ENCODE measurements around the gene MRPL18.
"Not testable (repeated sequence)": the region's sequence is repeated elsewhere in the genome, so short reads cannot be mapped to it uniquely, and the experiment has no call there.

The MRPL18 gene

GRCh38 chr6:159790149-159790955 lies at the start of gene MRPL18:
MRPL18 (plus strand) TSS chr6:159790467; CDS start chr6:159790588, 121 bp downstream.
- peak; percentile 91 to 96 for DNase-seq

DNA sequence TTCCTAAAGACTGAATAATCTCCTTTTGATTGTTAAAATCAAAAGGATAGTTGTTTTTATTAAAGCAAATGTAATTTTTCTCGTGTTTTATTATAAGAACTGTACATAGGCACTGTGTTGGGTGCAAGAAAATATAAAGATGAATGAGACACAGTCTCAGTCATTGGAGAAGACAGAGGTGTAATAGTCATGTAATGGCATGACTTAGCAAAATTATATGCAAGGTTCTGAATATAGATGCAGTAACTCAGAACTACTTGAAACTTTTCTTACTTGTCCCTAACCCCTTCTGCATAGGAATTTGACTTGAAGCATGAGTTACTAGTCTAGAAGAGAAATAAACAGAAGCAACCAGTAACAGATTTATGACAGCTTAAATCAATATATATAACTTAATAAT lies 48.1 kb upstream of the MRPL18 start:
- DNase-seq, result no peak

DNA sequence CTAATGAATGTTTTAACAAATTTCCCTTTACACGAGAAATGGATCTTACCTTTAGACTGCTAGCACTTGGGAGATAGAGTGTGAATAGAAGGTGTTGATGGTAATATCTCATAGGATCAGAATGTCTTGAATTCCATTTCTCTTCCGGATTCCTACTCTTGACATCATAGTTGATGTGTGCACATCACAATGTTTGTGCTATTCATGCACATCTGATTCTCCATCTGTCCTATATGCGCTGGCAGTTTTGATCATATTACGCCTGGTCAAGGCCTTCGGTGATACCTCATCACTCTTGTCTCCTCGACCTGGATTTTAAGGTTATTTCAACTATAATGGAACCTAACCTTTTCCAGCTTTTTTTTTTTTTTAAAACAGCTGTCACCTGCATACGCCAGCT lies 45.2 kb upstream of the MRPL18 start:
- no peak for DNase-seq

DNA sequence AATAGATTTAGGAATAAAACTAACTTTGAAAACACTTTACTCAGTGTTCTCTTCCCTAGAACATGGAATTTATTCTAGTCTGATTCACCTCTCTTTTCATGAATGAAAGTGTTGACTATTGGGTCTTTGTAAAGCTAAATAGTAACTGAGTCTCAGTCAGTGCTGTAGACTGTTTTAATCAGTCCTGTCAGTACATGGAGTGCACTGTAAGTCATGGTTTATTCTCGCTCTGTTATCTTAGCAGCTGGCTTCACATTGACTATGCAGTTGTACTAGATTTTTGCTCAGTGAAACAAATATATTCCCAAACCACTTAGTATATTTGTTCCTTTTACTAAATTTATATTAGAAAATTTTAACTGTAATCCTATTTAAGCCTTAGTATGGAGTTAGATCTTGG lies 43.5 kb upstream of the MRPL18 start:
- DNase-seq, result no peak

DNA sequence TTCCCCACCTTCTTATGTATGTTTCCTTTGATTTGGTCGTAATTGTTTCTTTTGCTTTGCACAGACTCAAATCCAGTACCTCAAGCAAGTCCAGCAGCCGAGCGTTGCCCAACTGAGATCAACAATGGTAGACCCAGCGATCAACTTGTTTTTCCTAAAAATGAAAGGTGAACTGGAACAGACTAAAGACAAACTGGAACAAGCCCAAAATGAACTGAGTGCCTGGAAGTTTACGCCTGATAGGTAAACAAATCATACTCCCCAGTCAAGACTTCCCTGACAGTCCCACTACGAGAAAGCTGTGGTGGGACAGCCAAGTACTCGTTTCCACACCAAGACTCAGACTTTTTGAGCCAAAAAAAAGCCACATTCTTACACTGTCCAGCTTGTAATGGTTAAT lies 42.1 kb upstream of the MRPL18 start:
- not testable (repeated sequence) for DNase-seq

GRCh38 chr6:159751448-159751847 lies 38.8 kb upstream of the MRPL18 start:
- no peak for DNase-seq

DNA sequence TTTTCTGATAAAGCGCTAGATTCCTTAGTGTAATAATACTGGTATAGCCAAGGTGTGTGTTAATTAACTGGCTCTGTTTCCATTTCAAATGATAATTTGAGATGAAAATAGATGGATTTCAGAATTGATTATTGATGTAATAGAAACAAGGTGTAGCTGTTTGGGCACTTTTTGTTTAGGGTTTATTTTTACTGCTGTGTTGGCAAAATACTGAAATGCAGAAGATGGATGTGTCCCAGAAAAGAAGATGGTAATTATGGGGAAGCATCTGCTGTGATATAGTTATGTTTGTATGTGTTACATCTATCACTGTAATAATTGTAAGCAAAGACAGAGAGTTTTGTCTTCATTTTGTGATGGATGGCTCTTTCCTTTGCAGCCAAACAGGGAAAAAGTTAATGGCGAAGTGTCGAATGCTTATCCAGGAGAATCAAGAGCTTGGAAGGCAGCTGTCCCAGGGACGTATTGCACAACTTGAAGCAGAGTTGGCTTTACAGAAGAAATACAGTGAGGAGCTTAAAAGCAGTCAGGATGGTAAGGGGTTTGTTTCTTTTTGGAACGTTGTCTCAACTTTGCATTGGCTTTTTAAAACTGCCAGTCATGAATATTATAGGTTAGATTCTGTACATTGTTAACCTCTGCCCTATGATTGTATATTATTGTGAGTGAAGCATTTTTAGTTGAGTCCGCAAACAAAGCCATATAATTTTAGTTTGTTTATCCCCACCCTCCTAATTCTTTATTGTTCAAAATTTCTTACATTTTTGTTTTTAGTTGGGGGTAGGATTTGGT lies 37.0 kb upstream of the MRPL18 start:
- no peak for DNase-seq

- no peak for DNase-seq
These were observed 35.9 kb upstream of the MRPL18 start for GRCh38 chr6:159754401-159754800.

- no peak for DNase-seq
These were observed 35.0 kb upstream of the MRPL18 start for GRCh38 chr6:159754959-159755914.

DNA sequence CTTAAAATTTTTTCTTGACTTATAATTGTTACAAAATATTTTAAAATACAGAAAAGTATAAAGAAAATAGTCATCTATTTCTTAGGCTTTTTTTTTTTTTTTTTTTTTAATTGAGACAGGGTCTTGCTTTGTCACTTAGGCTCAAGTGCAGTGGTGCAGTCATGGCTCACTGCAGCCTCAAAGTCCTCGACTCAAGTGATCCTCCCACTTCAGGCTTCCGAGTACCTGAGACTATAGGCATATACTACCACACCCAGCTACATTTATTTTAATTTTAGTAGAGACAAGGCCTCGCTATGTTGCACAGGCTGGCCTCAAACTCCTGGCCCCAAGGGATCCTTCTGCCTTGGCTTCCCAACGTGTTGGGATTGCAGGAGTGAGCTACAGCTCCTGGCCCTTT lies 33.8 kb upstream of the MRPL18 start:
- DNase-seq, result no peak

GRCh38 chr6:159758031-159759001 lies 32.0 kb upstream of the MRPL18 start:
- peak; percentile 9 to 39 for DNase-seq

GRCh38 chr6:159759645-159760044 lies 30.6 kb upstream of the MRPL18 start:
- no peak for DNase-seq

DNA sequence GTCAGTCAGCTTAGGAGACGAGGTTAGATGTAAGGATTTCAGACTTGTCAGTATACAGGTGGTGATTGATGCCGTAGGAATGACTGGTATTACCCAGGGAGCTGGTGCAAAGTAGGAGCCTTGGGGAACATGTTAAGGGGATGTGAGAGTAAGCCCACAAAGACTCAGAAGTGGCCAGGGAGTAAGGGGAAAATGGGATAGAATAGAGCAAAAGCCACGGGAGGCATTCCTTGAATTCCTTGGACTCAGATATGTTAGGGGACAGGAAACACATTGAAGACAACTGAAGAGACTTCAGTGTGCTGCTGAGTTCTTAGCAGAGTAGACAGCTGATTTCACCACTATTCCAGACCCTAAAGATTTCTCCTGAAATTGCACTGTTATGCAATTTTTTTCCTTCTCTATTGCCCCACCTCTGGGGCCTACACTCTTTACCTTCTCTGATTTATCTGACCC lies 29.6 kb upstream of the MRPL18 start:
- peak; percentile 46 to 71 for DNase-seq

DNA sequence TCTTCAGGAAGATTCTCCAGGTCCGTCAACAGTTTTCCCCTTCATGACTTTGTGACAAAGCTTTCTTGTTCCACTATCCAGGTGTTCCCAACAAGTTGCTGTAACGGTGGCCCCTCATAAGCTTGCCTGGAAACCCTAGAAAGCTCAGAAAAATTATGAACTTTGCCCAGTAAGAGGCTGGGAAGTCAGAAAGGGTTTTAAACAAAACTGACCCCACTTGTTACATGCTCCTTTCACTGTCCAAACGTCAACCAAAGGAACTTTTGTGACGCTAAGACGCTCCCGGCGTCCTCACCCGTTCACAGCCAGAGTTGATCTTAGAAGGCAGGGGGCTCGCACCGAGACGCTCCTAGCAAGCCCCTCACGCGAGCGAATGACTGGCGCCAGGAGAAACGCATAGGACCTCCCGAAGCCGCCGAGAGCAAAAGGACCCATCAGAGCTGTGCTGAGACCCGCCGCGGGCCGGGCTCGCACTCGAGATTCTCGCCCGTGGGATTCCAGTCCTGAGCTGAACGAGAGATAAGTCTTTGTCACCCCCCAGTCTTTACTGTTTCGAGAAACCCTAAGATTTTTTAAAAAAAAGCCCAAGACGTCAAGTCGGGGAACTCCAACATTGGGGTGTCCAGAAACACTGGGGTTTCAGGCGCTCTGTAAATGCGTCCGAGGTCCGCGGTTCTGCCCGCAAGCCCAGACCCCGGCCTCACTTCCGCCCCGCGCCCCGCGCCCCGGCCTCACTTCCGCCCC lies 29.0 kb upstream of the MRPL18 start:
- DNase-seq, result peak in 1 of 2 experiments; percentile 40

DNA sequence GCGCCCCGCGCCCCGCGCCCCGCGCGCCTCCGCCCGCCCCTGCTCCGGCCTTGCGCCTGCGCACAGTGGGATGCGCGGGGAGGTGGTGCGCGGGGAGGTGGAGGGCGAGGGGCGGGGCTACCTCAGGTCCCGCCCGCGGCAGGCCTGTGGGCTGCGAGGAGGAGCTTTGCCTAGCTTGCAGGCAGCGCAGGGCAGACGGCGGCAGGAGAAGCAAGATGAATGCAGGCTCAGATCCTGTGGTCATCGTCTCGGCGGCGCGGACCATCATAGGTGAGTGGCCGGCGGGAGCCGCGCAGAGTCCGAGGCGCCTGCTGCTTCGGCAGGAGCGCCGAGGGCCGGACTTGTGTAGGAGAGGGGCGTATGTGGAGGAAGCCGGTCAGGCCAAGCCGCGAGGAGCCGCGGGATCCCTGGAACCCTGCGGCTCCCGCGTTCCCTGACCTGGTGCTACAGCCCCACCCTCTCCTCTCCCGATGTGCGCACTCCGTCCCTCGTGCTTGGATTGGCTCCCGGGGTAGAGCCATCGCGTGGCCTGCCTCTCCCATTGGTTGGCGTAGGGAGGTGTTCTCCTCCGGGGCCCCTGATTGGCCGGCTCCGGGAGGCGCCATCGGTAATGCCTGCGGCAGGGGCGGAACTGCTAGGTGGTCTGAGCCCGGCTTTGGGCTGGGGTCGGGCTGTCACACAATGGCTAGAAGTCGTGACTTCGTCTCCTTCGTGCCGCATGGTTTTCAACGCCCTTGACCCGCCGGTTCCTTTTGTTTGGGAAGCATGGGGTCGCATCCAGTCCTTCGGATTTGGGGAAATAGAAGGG lies 28.2 kb upstream of the MRPL18 start, which contains the start of gene ACAT2:
TSS of gene ACAT2 (plus strand) at position 173 of the 808 bp plus-strand sequence. CDS start at position 216, 43 bp downstream.
- DNase-seq, result peak; percentile 87 to 91

DNA sequence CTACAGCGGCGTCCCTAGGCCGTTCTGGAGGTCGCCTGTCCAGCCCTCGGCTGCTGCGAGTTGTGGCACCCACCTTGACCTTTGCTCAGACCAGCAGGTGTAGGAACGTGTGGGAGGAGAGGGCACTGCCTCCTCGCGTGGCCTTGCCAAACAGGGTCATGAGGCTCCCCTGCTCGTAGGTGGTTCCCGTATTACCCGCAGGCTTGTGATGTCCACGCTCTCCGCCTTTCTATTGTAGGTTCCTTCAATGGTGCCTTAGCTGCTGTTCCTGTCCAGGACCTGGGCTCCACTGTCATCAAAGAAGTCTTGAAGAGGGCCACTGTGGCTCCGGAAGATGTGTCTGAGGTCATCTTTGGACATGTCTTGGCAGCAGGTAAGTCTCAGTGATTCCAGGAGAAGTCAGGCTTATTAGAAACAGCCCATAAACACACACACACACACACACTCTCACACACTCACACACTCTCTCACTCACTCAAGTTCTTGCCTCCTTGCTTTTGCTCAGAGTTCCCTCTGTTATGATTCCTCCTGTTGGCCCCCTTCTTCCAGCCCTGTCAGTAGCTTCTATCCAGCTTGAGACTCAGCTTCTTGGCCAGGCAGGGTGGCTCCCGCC lies 27.5 kb upstream of the MRPL18 start:
- no peak for DNase-seq

- DNase-seq, result no peak
These were observed 23.4 kb upstream of the MRPL18 start for GRCh38 chr6:159766906-159767305.

DNA sequence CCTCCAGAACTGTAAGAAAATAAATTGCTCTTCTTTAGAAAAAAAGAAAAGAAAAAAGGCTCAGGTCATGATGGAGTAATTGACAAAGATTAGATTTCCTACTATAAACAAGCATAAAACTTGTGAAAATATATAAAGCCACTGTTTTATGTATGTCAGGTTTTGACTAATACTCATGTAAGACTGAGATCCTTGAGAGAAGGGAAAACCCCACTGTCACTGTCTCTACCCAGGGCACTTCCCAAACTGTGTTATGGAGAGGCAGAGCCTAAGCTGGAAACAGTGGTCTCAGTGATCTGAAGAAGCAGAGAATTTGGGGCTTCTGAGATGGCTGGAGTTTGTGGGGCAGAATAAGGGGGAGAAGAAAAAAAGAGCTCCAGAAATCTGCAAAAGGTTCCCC lies 20.8 kb upstream of the MRPL18 start:
- DNase-seq, result no peak

- no peak for DNase-seq
These were observed 18.1 kb upstream of the MRPL18 start for GRCh38 chr6:159772196-159772595.

All from SW 1271 (cell line).